MM.1S (cell line): ENCODE data around the gene SULT1C2.

Experiments used
- CTCF ChIP-seq: fragments of 300-600 bp; sonication (generic); IDR thresholded peaks from 2 replicates; pipeline ENCODE4 v1.5.1; 2016; ENCODE audit warnings: antibody characterized with exemption, low read length, mixed read lengths
- EZH2phosphoT487 ChIP-seq: fragments of 300-600 bp; sonication (generic); IDR thresholded peaks from 2 replicates; pipeline ENCODE4 v1.6.1; 2018; ENCODE audit warnings: antibody characterized with exemption, low read length

- no peak for TF ChIP-seq CTCF
- TF ChIP-seq EZH2phosphoT487: no peak
Measured at GRCh38 chr2:108355906-108356734, 67.4 kb downstream of the SULT1C2 start.
